OCI-LY7 (cell line): ENCODE measurements around the gene P3H2.

Experiments used
- CTCF ChIP-seq: fragments of 200-600 bp; sonication (generic); conservative IDR thresholded peaks from 2 replicates; pipeline ENCODE4 v1.5.1; 2014; ENCODE audit warnings: mild to moderate bottlenecking, antibody characterized with exemption, low read length, moderate library complexity, mixed read lengths
- EZH2phosphoT487 ChIP-seq: fragments of 200-600 bp; sonication (generic); IDR thresholded peaks from 2 replicates; pipeline ENCODE4 v1.6.1; 2018; ENCODE audit warnings: low read depth, borderline replicate concordance, mild to moderate bottlenecking, mixed run types, antibody characterized with exemption, low read length, moderate library complexity, mixed read lengths

GRCh38 chr3:190013943-190014924, 106.5 kb downstream of the P3H2 start:
- TF ChIP-seq CTCF: no peak
- no peak for TF ChIP-seq EZH2phosphoT487
